H1 (cell line): ENCODE measurements around the gene USP17L13.
"Not testable (repeated sequence)": the region's sequence is repeated elsewhere in the genome, so short reads cannot be mapped to it uniquely, and the experiment has no call there.

Experiments used
- CTCF ChIP-seq, 3 experiments: IDR thresholded peaks; 1 replicate in 2 of 3; 2 replicates in 1 of 3; pipeline versions ENCODE4 v1.5.1 to v1.6.1; 2011; ENCODE audit warnings: low read length in 3 of 3, mild to moderate bottlenecking in 3 of 3, inconsistent platforms in 2 of 3, low read depth in 1 of 3, moderate library complexity in 1 of 3; ENCODE audit not compliant: insufficient read depth in 1 of 3; ENCODE audit errors: control extremely low read depth in 1 of 3
- MAX ChIP-seq: IDR thresholded peaks from 2 replicates; pipeline ENCODE4 v1.6.1; 2012; ENCODE audit warnings: inconsistent platforms

- not testable (repeated sequence) for TF ChIP-seq CTCF (IDR thresholded peaks at IDR 0.05; ENCODE audit: control extremely low read depth in 1 of 3, insufficient read depth in 1 of 3, low read depth in 1 of 3, low read length in 3 of 3); MAX
Measured at GRCh38 chr4:9267319-9267718, 42.6 kb downstream of the USP17L13 start, which contains the start of gene USP17L22.
